ENCODE data around the gene MBD5.
A peak's percentile ranks its signal among the peaks of the same experiment; 100 is the strongest.

The MBD5 gene

GRCh38 chr2:148484066-148484465, 463.2 kb downstream of the MBD5 start:
- DNase-seq (ENCODE audit: insufficient read length, low spot score): no peak
- no peak for TF ChIP-seq POLR2A (IDR thresholded peaks at IDR 0.05; ENCODE audit: low read depth, low read length)

GRCh38 chr2:148486655-148487054, 465.8 kb downstream of the MBD5 start:
- DNase-seq (ENCODE audit: insufficient read length, low spot score): no peak
- no peak for FAIRE-seq
- no peak for TF ChIP-seq POLR2A (IDR thresholded peaks at IDR 0.05; ENCODE audit: low read depth, low read length)

More at GRCh38 chr2:148484066-148484465, 463.2 kb downstream of the MBD5 start:
- no peak for FAIRE-seq

GRCh38 chr2:148487439-148487838, 466.5 kb downstream of the MBD5 start:
- TF ChIP-seq POLR2A (IDR thresholded peaks at IDR 0.05; ENCODE audit: low read depth, low read length): no peak
- FAIRE-seq (no peak), DNase-seq (ENCODE audit: insufficient read length, low spot score) (no peak)

- TF ChIP-seq POLR2A (IDR thresholded peaks at IDR 0.05; ENCODE audit: low read depth, low read length): no peak
- FAIRE-seq (no peak), DNase-seq (ENCODE audit: insufficient read length, low spot score) (no peak)
Observed at GRCh38 chr2:148490840-148491439, 470.0 kb downstream of the MBD5 start.

GRCh38 chr2:148493822-148494563, 473.1 kb downstream of the MBD5 start:
- TF ChIP-seq POLR2A (IDR thresholded peaks at IDR 0.05; ENCODE audit: low read depth, low read length): no peak
- FAIRE-seq: no peak
- DNase-seq (ENCODE audit: insufficient read length, low spot score): no peak

GRCh38 chr2:148495586-148495985, 474.7 kb downstream of the MBD5 start:
- no peak for TF ChIP-seq POLR2A (IDR thresholded peaks at IDR 0.05; ENCODE audit: low read depth, low read length)
- FAIRE-seq: no peak

GRCh38 chr2:148501545-148501944, 480.7 kb downstream of the MBD5 start:
- TF ChIP-seq POLR2A (IDR thresholded peaks at IDR 0.05; ENCODE audit: low read depth, low read length): no peak
- FAIRE-seq (peak; percentile 20), DNase-seq (ENCODE audit: insufficient read length, low spot score) (no peak)

More at GRCh38 chr2:148495586-148495985, 474.7 kb downstream of the MBD5 start:
- no peak for DNase-seq (ENCODE audit: insufficient read length, low spot score)

- DNase-seq (ENCODE audit: insufficient read length, low spot score) (no peak), FAIRE-seq (no peak)
- no peak for TF ChIP-seq POLR2A (IDR thresholded peaks at IDR 0.05; ENCODE audit: low read depth, low read length)
Observed at GRCh38 chr2:148503516-148503915, 482.6 kb downstream of the MBD5 start.

- FAIRE-seq (no peak), DNase-seq (ENCODE audit: insufficient read length, low spot score) (no peak)
- no peak for TF ChIP-seq POLR2A (IDR thresholded peaks at IDR 0.05; ENCODE audit: low read depth, low read length)
Observed at GRCh38 chr2:148507970-148508369, 487.1 kb downstream of the MBD5 start.

- no peak for TF ChIP-seq POLR2A (IDR thresholded peaks at IDR 0.05; ENCODE audit: low read depth, low read length)
- FAIRE-seq (no peak), DNase-seq (ENCODE audit: insufficient read length, low spot score) (no peak)
Observed at GRCh38 chr2:148508878-148509287, 488.0 kb downstream of the MBD5 start.

GRCh38 chr2:148509288-148509902, 488.5 kb downstream of the MBD5 start:
- DNase-seq (ENCODE audit: insufficient read length, low spot score) (peak; percentile 85), FAIRE-seq (peak; percentile 94)
- no peak for TF ChIP-seq POLR2A (IDR thresholded peaks at IDR 0.05; ENCODE audit: low read depth, low read length)

GRCh38 chr2:148511883-148512282, 491.0 kb downstream of the MBD5 start:
- no peak for TF ChIP-seq POLR2A (IDR thresholded peaks at IDR 0.05; ENCODE audit: low read depth, low read length)
- DNase-seq (ENCODE audit: insufficient read length, low spot score) (no peak), FAIRE-seq (no peak)

- TF ChIP-seq POLR2A (IDR thresholded peaks at IDR 0.05; ENCODE audit: low read depth, low read length): no peak
- FAIRE-seq (no peak), DNase-seq (ENCODE audit: insufficient read length, low spot score) (no peak)
Observed at GRCh38 chr2:148512501-148512900, 491.6 kb downstream of the MBD5 start.

- no peak for DNase-seq (ENCODE audit: insufficient read length, low spot score)
- no peak for TF ChIP-seq POLR2A (IDR thresholded peaks at IDR 0.05; ENCODE audit: low read depth, low read length)
- no peak for FAIRE-seq
Observed at GRCh38 chr2:148513427-148513826, 492.5 kb downstream of the MBD5 start.

GRCh38 chr2:148515120-148515519, 494.2 kb downstream of the MBD5 start:
- TF ChIP-seq POLR2A (IDR thresholded peaks at IDR 0.05; ENCODE audit: low read depth, low read length): no peak
- DNase-seq (ENCODE audit: insufficient read length, low spot score) (no peak), FAIRE-seq (no peak)

Measured in H54 (cell line).